Karpas-422 (cell line): ENCODE results near the gene ADAD2. TPM values are rescaled to one million over a fixed set of nuclear protein-coding genes. Genes with fewer than 3 reads are reported as not detected.

ENCODE experiments used
- DNase-seq: peaks from one replicate; pipeline ENCODE4 v3.0.0-alpha.2; 2015
- H2AFZ ChIP-seq: fragments of 200-600 bp; sonication (generic); 2 replicates; pipeline ENCODE4 v1.6.1; 2014; ENCODE audit warnings: antibody characterized with exemption, low read length, mixed read lengths
- H3K27ac ChIP-seq: fragments of 200-600 bp; sonication (generic); 2 replicates; pipeline ENCODE4 v1.5.1; 2014; ENCODE audit warnings: mild to moderate bottlenecking, low read length, moderate library complexity
- H3K27me3 ChIP-seq: fragments of 200-600 bp; sonication (generic); 2 replicates; pipeline ENCODE4 v1.6.1; 2014; ENCODE audit warnings: low read length, mixed read lengths
- H3K36me3 ChIP-seq: fragments of 200-600 bp; sonication (generic); 2 replicates; pipeline ENCODE4 v1.6.1; 2014; ENCODE audit warnings: low read length, mixed read lengths; ENCODE audit not compliant: insufficient read depth
- H3K4me1 ChIP-seq: fragments of 200-600 bp; sonication (generic); 2 replicates; pipeline ENCODE4 v1.6.1; 2014; ENCODE audit warnings: mild to moderate bottlenecking, low read length, mixed read lengths
- H3K4me2 ChIP-seq: fragments of 200-600 bp; sonication (generic); 2 replicates; pipeline ENCODE4 v1.6.1; 2014; ENCODE audit warnings: low read length, low read depth, mild to moderate bottlenecking; ENCODE audit not compliant: poor library complexity, severe bottlenecking
- H3K4me3 ChIP-seq: fragments of 200-600 bp; sonication (generic); 2 replicates; pipeline ENCODE4 v1.5.1; 2014; ENCODE audit warnings: mild to moderate bottlenecking, antibody characterized with exemption, low read length, mixed read lengths
- H3K79me2 ChIP-seq: fragments of 200-600 bp; sonication (generic); 2 replicates; pipeline ENCODE4 v1.6.1; 2014; ENCODE audit warnings: mild to moderate bottlenecking, low read length, mixed read lengths
- H3K9ac ChIP-seq: fragments of 200-600 bp; sonication (generic); 2 replicates; pipeline ENCODE4 v1.6.0; 2014; ENCODE audit warnings: low read length
- H3K9me2 ChIP-seq: fragments of 200-600 bp; sonication (generic), shearing (Covaris generic); replicated peaks from 2 replicates; pipeline ENCODE4 v1.6.0; 2014; ENCODE audit warnings: mild to moderate bottlenecking, low read length, moderate library complexity; ENCODE audit not compliant: insufficient read depth
- H3K9me3 ChIP-seq: fragments of 300-700, 200-600 bp; sonication (generic); 2 replicates; pipeline ENCODE4 v1.6.1; 2014; ENCODE audit warnings: low read length, mixed read lengths
- H4K20me1 ChIP-seq: fragments of 200-600 bp; sonication (generic); 2 replicates; pipeline ENCODE4 v1.6.1; 2014; ENCODE audit warnings: mild to moderate bottlenecking, antibody characterized with exemption, low read length, low read depth; ENCODE audit not compliant: insufficient read depth
- total RNA-seq: library from RNA; depleted of rRNA; stranded (reverse); fragments of >200 nt; shearing (Covaris generic); gene quantifications from 2 replicates; pipeline ENCODE4 v1.2.3, GENCODE V29; 2014; ENCODE audit warnings: low replicate concordance

ADAD2 gene
- total RNA-seq, 1 experiment from 2014 or later = not detected

DNA sequence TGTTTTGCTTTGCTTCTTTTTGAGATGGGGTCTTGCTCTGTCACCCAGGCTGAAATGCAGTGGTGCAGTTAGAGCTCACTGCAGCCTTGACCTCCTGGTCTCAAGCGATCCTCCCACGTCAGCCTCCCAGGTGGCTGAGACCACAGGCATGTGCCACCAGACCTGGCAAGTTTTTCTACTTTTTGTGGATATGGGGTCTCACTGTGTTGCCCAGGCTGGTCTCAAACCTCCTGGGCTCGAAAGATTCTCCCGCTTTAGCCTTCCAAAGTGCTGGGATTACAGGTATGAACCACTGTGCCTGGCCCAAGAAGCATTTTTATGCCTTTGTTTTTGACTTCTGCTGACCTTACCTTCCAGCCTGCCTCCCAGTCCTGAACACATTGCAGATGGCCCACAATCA is 35.7 kb upstream of the ADAD2 start:
- H3K79me2 ChIP-seq = no peaks in the 10 kb centered on the region
- H3K27ac ChIP-seq = no peak overlapping the region
- no peak overlapping the region for H2AFZ ChIP-seq
- no peak overlapping the region for H3K4me2 ChIP-seq
- H3K4me3 ChIP-seq = no peak overlapping the region
- no peaks in the 10 kb centered on the region for H3K27me3 ChIP-seq
- no peaks in the 10 kb centered on the region for H3K4me1 ChIP-seq
- no peak for DNase-seq
- H3K9me3 ChIP-seq = no peaks in the 10 kb centered on the region
- no peak overlapping the region for H3K9ac ChIP-seq
- no peaks in the 10 kb centered on the region for H3K9me2 ChIP-seq
- H3K36me3 ChIP-seq = no peaks in the 10 kb centered on the region
- H4K20me1 ChIP-seq = no peaks in the 10 kb centered on the region

DNA sequence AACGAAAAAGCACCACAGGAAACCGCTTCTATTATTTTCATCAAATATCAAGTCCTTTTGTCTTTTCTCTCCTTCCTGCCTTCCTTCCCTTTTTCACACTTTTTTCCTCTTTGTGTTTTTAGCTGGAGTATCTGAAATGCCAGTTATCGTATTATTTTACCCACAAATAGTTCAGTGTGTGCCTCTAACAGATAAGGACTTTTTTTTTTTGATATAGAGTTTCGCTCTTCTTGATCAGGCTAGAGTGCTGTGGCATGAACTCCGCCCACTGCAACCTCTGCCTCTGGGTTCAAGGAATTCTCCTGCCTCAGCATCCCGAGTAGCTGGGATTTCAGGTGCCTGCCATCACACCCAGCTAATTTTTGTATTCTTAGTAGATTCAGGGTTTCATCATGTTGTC is 35.2 kb upstream of the ADAD2 start:
- H3K4me2 ChIP-seq = no peak overlapping the region
- H3K79me2 ChIP-seq = no peaks in the 10 kb centered on the region
- no peak overlapping the region for H3K4me3 ChIP-seq
- H3K9me3 ChIP-seq = no peaks in the 10 kb centered on the region
- no peaks in the 10 kb centered on the region for H3K36me3 ChIP-seq
- no peaks in the 10 kb centered on the region for H3K4me1 ChIP-seq
- no peak overlapping the region for H3K9ac ChIP-seq
- H3K27me3 ChIP-seq = no peaks in the 10 kb centered on the region
- no peaks in the 10 kb centered on the region for H3K9me2 ChIP-seq
- no peaks in the 10 kb centered on the region for H4K20me1 ChIP-seq
- H3K27ac ChIP-seq = no peak overlapping the region
- H2AFZ ChIP-seq = no peak overlapping the region
- DNase-seq = no peak

DNA sequence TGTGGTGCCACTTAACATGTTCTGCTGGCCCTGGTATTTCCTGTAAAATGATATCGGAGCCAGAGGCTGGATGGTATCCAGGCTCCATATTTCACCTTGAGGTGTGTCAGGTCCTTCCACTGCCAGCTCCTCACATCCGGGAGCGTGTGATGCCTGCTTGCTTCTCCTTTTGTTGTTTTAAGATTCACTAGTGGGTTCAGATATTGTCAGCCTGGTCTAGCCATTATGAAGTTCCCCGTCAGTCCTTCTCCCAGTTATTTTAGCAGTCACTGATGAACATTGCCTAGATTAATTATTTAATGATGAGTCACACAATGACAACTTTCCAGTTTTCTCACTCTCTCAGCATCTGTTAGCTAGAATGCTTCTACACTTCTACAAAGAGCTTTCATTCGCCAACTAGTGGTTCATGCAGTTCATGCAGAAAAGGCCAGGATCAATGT is 34.6 kb upstream of the ADAD2 start:
- Histone ChIP-seq H3K27ac (no peak overlapping the region), H3K9me2 (no peaks in the 10 kb centered on the region), H2AFZ (no peak overlapping the region), H3K79me2 (no peaks in the 10 kb centered on the region), H3K4me1 (no peaks in the 10 kb centered on the region), H3K4me2 (no peak overlapping the region), H3K27me3 (no peaks in the 10 kb centered on the region), H3K9ac (no peak overlapping the region), H3K9me3 (no peaks in the 10 kb centered on the region), H3K4me3 (no peak overlapping the region), H3K36me3 (no peaks in the 10 kb centered on the region), H4K20me1 (no peaks in the 10 kb centered on the region)
- no peak for DNase-seq

DNA sequence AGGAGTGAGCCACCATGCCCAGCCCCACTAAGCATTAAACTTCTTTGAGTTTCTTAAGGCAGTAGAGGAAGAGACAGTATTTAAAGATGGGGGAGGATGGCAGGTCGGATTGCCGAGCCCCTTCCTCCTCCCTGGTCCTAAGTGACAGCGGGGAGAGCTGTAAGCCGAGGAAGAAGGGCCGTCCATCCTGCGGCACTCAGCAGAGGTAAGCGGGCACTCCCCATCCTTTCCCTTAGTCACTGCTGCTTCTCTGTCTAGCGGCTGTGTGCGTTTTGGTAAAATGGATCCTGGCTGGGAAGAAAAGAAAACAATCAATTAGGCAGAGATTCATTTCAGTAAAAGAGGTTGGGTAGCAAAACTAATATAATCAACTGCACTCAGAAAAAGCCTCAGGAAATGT is 31.9 kb upstream of the ADAD2 start:
- Histone ChIP-seq H3K36me3 (no peaks in the 10 kb centered on the region), H3K27me3 (no peaks in the 10 kb centered on the region), H4K20me1 (no peaks in the 10 kb centered on the region), H2AFZ (no peak overlapping the region), H3K9me2 (no peaks in the 10 kb centered on the region), H3K4me3 (no peak overlapping the region), H3K4me1 (no peaks in the 10 kb centered on the region), H3K4me2 (no peak overlapping the region), H3K9ac (no peak overlapping the region), H3K79me2 (no peaks in the 10 kb centered on the region), H3K27ac (no peak overlapping the region), H3K9me3 (no peaks in the 10 kb centered on the region)
- no peak for DNase-seq

DNA sequence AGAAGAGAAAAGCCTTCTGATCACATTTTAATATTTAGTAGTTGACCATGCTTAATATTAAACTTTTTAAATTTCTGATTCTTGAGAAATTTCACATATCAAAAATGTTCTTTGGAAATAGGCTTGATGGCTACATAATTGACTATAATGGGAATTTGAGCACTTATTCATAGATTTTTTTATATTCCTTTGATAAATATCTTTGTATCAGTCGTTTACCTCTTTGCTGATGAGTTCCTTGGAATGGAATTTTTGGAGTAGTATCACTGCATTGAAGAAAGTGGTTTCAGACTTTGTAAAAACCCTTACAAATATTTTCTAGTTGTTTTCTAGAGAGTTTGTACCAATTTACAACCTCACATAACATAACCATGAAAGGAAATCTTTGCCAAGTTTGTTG is 31.2 kb upstream of the ADAD2 start:
- H3K4me2 ChIP-seq = no peak overlapping the region

DNA sequence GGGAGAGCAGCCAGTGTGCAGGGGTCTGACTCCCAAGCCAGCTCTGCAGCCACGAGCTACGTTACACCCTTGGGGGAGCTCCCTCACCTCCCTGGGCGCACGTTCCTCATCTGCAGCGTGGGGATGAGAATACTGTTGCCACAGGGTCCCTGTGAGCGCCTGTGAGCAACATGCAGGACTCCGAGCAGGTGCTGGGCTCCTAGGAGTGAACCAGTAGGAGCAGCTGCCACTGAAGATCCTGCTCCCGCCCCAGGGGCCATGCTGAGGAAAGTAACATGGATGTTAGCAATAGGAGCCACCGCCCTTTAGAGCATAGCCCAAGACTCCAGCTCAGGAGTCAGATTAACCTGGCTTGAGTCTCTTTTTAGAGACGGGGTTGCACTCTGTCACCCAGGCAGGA is 29.9 kb upstream of the ADAD2 start:
- DNase-seq = no peak
- Histone ChIP-seq H3K4me1 (no peaks in the 10 kb centered on the region), H3K27me3 (no peaks in the 10 kb centered on the region), H3K4me3 (no peak overlapping the region), H3K27ac (no peak overlapping the region), H3K36me3 (no peaks in the 10 kb centered on the region), H3K4me2 (no peak overlapping the region), H4K20me1 (no peaks in the 10 kb centered on the region), H3K9me2 (no peaks in the 10 kb centered on the region), H3K9ac (no peak overlapping the region), H3K9me3 (no peaks in the 10 kb centered on the region), H3K79me2 (no peaks in the 10 kb centered on the region), H2AFZ (no peak overlapping the region)

More for the DNA sequence above, 31.2 kb upstream of the ADAD2 start:
- Histone ChIP-seq H3K36me3 (no peaks in the 10 kb centered on the region), H3K27me3 (no peaks in the 10 kb centered on the region), H3K27ac (no peak overlapping the region), H3K4me3 (no peak overlapping the region), H3K9me3 (no peaks in the 10 kb centered on the region), H3K79me2 (no peaks in the 10 kb centered on the region), H3K9ac (no peak overlapping the region), H3K4me1 (no peaks in the 10 kb centered on the region), H3K9me2 (no peaks in the 10 kb centered on the region), H2AFZ (no peak overlapping the region), H4K20me1 (no peaks in the 10 kb centered on the region)
- DNase-seq = no peak

DNA sequence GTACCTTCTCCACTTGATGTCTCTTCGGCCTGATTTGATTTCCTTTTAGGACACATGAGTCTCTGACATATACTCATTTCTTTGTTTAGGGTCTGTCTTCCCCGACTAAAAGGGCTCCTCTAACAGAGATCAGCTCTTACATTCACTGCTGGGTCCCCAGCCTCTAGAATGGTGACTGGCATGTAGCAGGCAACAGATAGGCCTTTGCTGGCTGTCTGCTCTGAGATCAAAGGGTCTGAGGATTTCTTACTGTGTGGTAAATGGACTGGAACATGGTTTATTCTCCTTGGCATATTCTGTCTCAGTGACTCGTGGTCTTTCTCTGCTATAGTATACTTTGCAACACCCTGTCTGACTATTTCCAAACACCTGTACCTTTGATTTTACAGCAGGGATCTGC is 29.2 kb upstream of the ADAD2 start:
- H3K27ac ChIP-seq = no peak overlapping the region
- H3K79me2 ChIP-seq = no peaks in the 10 kb centered on the region
- H3K9ac ChIP-seq = no peak overlapping the region
- no peaks in the 10 kb centered on the region for H3K9me2 ChIP-seq
- no peaks in the 10 kb centered on the region for H3K36me3 ChIP-seq
- no peak overlapping the region for H3K4me3 ChIP-seq
- no peaks in the 10 kb centered on the region for H3K4me1 ChIP-seq
- DNase-seq = no peak
- H3K27me3 ChIP-seq = no peaks in the 10 kb centered on the region
- H2AFZ ChIP-seq = no peak overlapping the region
- H3K4me2 ChIP-seq = no peak overlapping the region
- no peaks in the 10 kb centered on the region for H4K20me1 ChIP-seq
- no peaks in the 10 kb centered on the region for H3K9me3 ChIP-seq

DNA sequence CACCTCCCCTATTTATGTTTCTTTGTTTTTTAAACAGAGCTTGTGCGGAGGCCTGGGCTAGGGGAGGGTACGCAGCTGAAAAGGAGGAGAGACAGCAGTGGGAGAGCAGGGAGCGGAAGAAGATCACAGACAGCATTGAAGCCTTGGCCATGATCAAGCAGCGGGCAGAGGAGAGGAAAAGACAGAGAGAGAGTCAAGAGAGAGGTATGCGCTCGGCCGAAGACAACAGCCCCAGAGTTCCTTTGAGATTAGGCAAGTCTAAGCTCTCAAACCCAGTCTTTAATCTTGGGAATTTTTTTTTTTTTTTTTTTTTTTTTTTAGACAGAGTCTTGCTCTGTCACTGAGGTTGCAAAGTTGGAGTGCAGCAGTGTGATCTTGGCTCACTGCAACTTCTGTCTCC is 25.2 kb upstream of the ADAD2 start:
- DNase-seq = no peak
- Histone ChIP-seq H3K4me2 (no peak overlapping the region), H3K27ac (no peak overlapping the region), H4K20me1 (no peaks in the 10 kb centered on the region), H3K27me3 (no peaks in the 10 kb centered on the region), H3K36me3 (no peaks in the 10 kb centered on the region), H3K4me1 (no peaks in the 10 kb centered on the region), H3K9ac (no peak overlapping the region), H3K9me2 (no peaks in the 10 kb centered on the region), H3K79me2 (no peaks in the 10 kb centered on the region), H3K4me3 (no peak overlapping the region), H3K9me3 (no peaks in the 10 kb centered on the region), H2AFZ (no peak overlapping the region)
